Astrocyte of the hippocampus (primary cell): ENCODE results near the gene KCNIP1.
A peak's percentile ranks its signal among the peaks of the same experiment; 100 is the strongest.

Experiments
- DNase-seq: peaks from one replicate; pipeline ENCODE4 v3.0.0; 2011; ENCODE audit warnings: low read depth, low spot score

KCNIP1 gene

DNA sequence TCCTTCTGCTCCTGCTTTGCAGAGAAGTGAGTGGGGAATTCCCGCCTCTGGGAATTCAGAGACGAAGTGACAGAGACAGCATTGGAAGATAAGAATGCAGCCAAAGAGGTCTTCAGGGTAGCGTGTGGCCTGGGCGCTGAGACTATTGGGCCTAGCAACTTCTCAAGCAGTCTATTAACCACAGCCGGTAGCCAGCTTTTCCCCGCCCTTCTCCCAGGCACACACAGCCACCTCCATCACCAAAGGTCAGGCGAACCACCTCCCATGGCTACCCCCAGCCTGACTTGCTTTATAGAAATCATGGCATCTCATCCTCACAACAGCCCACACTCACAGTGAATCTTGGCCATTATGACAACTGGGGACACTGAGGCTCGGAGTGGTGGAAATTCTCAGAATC lies 124.2 kb downstream of the KCNIP1 start:
- no peak for DNase-seq

DNA sequence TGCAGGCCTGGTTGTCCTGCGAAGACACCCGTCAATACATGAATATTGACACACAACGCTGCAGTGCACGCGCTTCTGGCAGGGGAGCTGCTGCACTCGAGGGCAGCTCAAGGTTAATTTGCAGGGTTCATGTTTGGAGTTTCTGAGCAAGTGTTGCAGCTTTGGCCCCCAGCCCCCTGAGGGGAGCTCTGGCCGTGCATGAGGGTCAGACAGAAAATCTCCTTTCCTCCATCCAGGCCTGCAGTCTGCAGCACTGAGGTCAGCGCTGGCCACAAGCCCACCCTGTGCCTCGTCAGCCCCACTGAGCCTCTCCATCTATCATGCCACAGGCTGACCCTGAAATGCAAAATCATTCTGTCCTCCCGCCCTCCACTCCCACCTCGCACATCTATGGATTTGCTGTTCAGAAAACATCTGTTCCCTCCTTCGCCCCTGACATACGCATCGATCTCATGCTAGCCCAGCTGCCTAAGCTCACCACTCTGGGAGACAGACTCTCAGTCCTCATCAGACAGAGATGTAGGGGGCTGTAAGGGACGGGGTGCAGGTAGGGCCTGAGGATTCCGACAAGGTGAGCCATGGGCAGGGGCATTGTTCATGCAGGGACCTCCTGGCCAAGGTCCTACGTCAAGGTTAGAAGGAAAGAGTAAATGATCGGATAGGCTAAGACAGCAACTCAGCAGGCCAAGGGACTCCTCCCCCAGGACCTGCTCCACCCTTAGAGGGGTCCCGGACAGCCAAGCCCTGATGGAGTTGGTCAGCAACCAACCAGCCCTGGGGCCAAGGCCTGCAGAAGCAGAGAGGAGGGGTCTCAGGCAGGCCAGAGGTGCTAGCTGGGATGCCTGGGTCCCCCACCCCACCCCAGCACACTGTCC lies 125.1 kb downstream of the KCNIP1 start:
- DNase-seq: no peak

DNA sequence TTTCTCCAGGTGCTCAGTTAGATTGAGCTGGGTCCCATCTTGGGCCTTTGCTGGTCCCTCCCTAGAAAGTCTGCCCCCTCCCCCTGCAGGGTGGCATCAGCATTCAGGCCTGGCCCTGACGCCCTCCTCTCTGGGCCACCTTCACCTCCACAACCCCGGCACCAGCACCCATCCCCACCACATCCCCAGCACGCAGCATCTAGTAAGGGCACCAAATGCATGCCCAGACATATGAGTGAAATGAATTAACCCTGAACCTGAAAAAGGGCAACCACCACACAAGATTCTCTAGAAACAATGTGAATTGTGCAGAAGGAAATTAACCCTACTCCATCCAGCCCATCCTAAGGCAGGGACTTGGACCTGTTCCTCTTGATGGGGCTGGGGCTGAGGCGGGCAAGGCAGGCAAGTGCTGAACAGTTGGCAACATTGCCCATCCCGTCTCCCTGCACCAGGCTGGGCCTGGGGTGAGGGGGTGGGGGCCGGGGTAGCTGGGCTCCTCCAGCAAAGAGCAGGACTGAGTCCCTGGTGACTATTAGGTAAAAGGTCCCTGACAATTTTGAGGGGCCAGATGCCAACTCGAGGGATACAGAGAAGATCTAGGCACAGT lies 125.9 kb downstream of the KCNIP1 start:
- DNase-seq: no peak

- DNase-seq: no peak
These were observed 126.4 kb downstream of the KCNIP1 start for GRCh38 chr5:170630226-170630625.

DNA sequence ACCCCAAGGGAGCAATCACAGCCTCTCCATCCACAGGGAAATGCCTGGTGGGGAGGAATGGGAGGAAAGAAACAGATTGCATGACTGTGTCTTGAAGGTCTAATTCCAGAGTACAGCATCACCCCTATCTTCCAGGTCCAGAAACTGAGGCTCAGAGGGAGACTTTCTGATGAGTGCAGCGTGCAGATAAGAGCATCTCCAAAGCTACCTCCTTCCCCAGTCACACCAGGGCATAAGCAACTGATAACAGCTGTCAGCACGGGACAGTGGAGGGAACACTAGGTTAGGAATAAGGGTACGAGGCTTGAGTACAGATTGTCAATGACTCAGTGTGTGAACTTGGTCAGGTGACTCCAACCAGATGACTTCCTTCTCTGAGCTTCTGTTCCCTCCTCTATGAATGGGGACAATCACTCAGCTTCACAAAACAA lies 126.9 kb downstream of the KCNIP1 start:
- DNase-seq: no peak

- peak; percentile 45 for DNase-seq
These were observed 127.8 kb downstream of the KCNIP1 start for GRCh38 chr5:170631466-170632195.

- DNase-seq: no peak
These were observed 128.6 kb downstream of the KCNIP1 start for GRCh38 chr5:170632266-170632984.

DNA sequence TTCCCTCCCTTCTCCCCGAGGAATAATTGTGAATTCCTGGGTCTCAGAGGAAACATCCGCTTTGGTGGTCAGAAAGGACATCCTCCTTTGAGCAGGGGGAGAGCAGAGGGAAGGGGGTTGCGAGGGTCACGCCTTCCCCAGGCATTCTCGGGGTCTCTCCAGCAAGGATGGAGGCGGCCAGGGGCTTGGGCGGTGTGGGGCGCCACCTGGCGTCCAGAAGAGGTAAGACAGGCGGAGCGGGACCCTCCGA lies 129.1 kb downstream of the KCNIP1 start:
- DNase-seq: peak; percentile 91

DNA sequence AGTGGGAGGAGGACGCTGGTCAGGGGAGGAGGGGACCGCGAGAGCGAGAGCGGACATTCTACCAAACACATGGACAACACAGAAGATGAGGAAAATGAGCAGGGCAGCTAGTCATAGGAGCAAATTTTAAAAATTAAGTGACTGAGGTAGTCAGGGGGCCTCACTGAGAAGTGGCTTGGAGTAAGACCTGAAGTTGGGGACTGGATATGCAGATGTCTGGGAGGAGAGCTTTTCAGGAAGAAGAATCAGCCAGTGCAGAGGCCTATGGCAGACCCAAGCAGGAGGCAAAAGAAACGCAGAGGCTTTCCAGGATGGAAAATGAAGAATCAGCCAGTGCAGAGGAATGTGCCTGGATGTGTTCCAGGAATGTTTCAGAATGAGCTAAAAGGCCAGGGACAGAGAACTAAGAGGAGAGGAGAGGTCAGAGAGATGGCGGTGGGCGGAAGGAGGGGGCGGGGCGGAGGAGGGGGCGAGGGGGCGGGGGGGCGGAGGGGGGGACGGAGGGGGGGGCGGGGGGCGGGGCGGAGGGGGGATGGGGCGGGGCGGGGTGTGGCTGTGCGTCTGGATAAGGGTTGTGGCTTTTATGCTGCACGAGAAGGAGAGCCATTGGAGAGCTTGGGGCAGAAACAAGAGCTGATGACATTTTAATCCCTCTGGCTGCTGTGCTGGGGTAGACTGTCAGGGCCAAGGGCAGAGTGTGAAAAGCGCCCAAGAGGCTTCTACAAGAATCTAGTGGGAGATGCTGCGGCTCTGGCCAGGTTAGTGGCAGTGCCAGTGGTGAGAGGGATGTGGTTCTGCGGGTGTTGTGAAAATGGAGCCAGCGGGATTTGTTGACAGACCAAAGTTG lies 129.6 kb downstream of the KCNIP1 start:
- DNase-seq: peak; percentile 93

DNA sequence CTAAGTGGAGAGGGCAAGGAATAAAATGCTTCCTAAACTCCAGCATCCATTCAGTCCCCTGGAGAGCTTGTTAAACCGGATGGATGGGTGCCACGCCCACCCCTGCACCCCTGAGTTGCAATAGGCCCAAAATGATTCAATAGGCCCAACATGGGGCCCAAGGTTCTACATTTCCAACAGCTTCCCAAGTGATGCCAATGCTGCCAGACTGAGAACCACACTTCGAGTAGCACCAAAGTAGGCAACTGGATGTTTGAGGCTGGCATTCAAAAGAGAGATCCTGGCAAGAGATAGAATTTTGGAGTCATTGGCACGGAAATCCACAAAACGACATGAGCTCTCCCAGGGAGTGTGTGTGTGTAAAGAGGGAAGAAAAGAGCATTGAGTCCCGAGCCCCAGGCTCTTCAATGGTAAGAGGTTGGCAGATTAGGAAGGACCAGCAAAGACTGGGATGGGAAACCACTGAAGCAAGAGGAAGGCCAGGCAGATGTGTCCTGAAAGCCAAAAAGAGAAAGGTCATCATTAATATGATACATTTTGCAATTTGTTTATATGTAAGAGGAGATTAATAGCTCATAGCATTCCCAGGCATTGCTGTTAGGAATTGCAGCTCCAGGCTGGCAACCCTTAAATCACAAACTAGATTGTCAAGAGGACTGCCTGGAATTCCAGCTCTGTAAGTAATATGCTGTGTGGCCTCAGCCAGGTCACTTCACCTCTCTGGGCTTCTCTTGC lies 130.6 kb downstream of the KCNIP1 start:
- no peak for DNase-seq

DNA sequence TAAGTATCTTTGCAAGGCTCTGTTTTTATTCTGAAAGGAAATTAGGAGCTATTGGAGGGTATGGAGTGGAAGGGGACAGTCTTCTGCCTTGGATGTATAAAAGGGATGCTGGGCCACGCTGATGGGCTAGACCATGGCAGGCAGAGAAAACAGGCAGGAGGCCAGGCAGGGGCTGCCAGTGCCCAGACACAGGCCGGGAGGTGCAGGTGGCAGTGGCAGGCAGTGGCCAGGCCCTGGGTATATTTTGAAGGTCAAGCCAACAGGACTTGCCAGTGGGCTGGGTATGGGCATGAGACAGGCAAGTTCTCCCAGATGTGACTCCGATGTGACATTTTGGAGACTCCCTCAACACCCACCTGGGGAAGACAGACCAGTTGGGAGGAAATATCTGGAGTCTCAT lies 131.9 kb downstream of the KCNIP1 start:
- no peak for DNase-seq

DNA sequence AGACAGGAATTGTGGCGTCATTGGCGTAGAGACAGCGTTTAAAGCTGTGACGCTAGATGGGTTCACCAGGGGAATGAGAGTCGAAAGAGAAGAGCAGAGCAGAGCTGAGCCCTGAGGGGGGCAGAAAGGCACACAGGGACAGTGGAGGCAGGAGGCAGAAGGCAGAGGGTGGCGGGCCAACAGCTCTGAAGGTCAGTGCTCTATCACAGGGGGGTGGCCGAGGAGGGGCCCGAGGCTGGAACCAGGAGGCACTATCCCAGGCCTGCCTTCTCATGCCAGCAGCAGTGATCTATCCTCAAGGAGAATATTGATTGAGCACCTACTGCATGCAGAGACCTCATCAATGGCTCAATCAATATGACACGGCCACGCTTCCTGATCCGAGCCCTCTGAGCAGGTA lies 132.4 kb downstream of the KCNIP1 start:
- DNase-seq: no peak

GRCh38 chr5:170636801-170637477 lies 133.1 kb downstream of the KCNIP1 start:
- no peak for DNase-seq

- no peak for DNase-seq
These were observed 134.2 kb downstream of the KCNIP1 start for GRCh38 chr5:170638051-170638450.

DNA sequence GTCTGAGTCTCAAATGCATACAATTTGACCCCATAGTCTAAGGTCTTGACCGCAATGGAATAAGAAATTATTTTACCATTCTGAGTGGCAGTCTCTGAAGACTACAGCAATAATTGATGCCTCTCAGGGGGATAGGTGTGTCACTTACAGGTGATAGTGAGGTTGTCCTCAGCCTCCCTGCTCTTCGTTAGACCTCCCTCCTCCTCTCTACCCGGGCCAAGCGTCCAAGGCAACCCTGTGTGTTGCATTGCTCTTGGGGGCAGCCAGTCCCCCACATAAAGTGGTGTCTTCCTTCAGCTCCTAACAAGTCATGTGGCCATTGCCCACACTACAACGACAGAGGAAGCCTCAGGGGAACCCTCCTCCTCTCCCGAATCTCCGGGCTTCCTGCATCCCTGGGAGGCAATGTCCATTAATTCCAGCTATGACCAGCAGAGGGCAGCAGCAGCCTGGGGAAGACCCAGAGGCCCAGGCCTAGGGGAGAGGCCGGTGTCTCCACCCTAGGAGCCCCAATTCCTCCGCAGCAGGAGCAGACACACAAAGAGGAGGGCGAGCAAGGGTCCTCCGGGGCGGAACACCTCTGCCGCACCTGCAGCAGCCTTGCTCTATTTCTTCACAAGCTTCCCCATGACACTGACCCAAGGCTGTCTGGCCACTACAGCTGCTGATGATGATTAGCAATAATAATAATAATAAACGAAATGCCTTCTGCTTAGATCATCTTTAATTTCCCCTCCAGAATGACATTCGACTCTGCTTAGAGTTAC lies 134.8 kb downstream of the KCNIP1 start:
- peak; percentile 74 for DNase-seq

DNA sequence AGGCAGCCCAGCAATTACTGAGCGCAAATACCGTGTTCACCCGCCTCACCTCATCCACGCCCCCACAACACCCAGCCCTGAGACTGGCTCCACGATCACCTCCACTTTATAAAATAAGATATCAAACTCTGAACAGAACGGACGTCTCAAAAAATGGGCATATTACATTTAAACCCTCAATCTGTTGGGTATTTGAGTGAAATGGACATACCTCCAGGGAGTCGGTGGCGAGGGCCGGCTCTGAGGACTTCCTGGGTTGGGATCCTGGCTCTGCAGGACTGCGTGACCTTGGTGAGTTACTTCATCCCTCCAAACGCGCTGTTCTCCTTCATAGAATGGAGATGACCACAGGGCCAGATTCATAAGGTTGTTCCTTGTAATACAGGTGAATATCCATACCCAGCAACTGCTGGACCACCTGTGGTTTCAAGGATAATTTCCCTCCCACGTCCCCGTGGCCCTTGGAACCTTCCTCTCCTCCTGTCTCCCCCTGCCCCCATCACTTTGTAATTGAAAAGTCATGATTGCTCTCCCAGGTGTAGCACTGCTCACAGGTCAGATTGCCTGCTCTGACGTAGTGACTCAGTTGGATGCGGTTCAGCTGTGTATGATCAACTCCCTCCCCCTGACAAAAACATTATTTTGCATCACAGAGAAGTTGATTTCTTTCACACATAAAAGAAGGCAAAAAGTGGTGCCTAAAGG lies 135.6 kb downstream of the KCNIP1 start:
- no peak for DNase-seq

DNA sequence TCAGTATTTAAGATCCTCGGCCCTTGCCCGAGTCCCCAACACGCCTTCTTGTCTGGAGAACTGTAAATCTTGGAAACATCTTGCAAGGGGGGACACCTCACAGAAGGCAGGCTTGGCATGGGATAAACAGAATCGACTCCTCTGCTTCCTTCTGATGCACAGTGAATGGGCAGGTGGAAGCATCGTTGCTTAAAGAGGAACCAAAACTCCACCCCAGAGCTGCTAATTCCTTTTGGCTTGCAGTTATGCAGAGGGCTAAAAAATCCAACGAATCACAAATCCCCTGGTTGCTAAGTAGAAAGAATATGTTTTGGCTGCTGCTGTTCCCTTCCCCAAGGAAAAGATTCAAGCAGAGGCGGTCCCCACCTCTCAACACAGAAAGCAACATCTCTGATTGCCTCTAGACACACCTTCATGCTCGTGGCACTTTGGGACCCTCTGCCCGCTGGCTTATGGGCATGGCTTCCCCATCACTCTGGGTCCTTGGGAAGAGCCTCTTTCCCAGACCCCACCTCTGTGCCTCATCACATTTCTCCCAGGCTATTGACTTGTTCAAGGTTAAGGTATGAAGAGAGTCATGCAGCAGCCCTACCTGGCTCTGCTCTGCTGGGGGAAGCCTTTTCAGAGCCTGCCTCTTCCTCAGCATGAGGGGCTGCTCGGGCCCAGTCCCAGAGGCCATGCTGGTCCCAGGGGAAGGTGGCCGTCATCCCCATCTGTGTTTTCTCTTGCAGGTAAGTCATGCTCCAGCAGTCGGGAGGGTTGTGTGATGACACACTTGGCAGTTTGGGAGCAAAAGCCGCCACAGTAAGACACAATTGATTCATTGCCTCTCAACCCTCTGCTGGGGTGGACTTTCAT lies 137.1 kb downstream of the KCNIP1 start:
- DNase-seq: no peak

DNA sequence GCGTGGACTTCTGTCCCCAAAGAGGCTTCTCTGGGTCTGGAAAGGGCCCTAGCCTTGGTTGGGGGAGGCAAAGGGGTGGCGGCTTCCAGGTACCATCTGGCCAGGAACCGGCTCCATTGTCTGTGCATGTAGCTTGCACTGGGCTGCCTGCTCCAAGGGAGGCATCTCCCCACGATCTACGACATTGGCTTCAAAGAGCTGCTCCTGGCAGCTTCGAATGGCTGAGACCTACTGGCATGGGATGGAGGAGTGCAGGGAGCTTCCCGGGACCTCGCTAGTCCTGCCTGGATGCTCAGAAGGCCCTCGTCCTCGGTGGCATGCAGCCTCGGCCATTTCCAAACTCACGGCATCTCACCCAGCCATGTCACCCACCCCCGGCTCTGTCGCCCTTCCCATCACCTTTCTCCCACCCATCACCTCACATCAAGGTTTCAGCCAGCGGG lies 137.8 kb downstream of the KCNIP1 start:
- no peak for DNase-seq
